Heart right ventricle (tissue), 16 donors: ENCODE results near the gene HACL1. TPM values are rescaled to one million over a fixed set of nuclear protein-coding genes. Genes with fewer than 3 reads are reported as not detected.
A peak's percentile ranks its signal among the peaks of the same experiment; 100 is the strongest.
"Not testable (repeated sequence)": the region's sequence is repeated elsewhere in the genome, so short reads cannot be mapped to it uniquely, and the experiment has no call there.

ENCODE experiments used
- ATAC-seq, 8 donors: fragments of 200-7000 bp; cut with Tn5 transposase; one replicate each; pipeline ENCODE4 v1.9.1; 2020; ENCODE audit warnings: mild to moderate bottlenecking in 8 of 8, moderate library complexity in 8 of 8, moderate number of reproducible peaks in 1 of 8
- DNase-seq, 2 donors: peaks; one replicate each; pipeline ENCODE4 v3.0.0-alpha.2; 2020
- H3K27ac ChIP-seq, 10 donors: fragments of 200-600 bp; sonication (generic) in 2 of 10; one replicate each; pipeline versions ENCODE4 v1.5.0 to v1.8.0; 2020 to 2022; ENCODE audit warnings: mild to moderate bottlenecking in 3 of 10
- H3K27me3 ChIP-seq, 7 donors: fragments of 200-600 bp; one replicate each; pipeline ENCODE4 v1.8.0; 2021 to 2022; ENCODE audit warnings: mild to moderate bottlenecking in 2 of 7
- H3K36me3 ChIP-seq, 9 donors: fragments of 200-600 bp; sonication (generic) in 1 of 9; one replicate each; pipeline versions ENCODE4 v1.5.0 to v1.8.0; 2020 to 2022; ENCODE audit warnings: mild to moderate bottlenecking in 2 of 9
- H3K4me1 ChIP-seq, 9 donors: fragments of 200-600 bp; sonication (generic) in 1 of 9; one replicate each; pipeline versions ENCODE4 v1.5.0 to v1.8.0; 2020 to 2022; ENCODE audit warnings: mild to moderate bottlenecking in 4 of 9
- H3K4me3 ChIP-seq, 10 donors: fragments of 200-600 bp; sonication (generic) in 2 of 10; one replicate each; pipeline versions ENCODE4 v1.5.0 to v1.8.0; 2020 to 2022; ENCODE audit warnings: mild to moderate bottlenecking in 7 of 10, moderate library complexity in 2 of 10
- H3K9me3 ChIP-seq, 11 donors: fragments of 200-600 bp in 10 of 11; sonication (generic) in 2 of 11; one replicate each; pipeline versions ENCODE4 v1.5.0 to v1.8.0; 2013 to 2022; ENCODE audit warnings: mild to moderate bottlenecking in 2 of 11, control low read depth in 1 of 11, moderate library complexity in 1 of 11
- WGBS, 2 donors: extraction: QIAGEN DNeasy Blood & Tissue Kit; methylation state at CpG; one replicate each; pipeline ENCODE4 v1.1.7; 2013; ENCODE audit warnings: inconsistent platforms in 1 of 2; 5-methylcytosine and 5-hydroxymethylcytosine counted together
- intact Hi-C, 10 donors: fragments of 100-400 bp; cut with DNase I; formaldehyde crosslinking; loops; one replicate each; pipeline versions ENCODE4 v1.11.1 to v1.14.2; 2022
- polyA plus RNA-seq, 2 donors: library from polyadenylated mRNA; stranded (reverse); fragments of 200-250 nt; gene quantifications; one replicate each; pipeline ENCODE4 v1.2.3, GENCODE V29; 2013
- total RNA-seq, 10 donors: library from RNA; stranded (reverse); fragmentation: NEBNext Ultra II Directional in 3 of 10; extraction: Animal tissue kit (Norgen Biotek cat#: 25700) in 3 of 10; gene quantifications; one replicate each; pipeline versions ENCODE4 v1.2.1 to v1.2.4, GENCODE V29; 2021 to 2023
- TF ChIP-seq, protein P1 (sequence below), 9 donors: fragments of 200-600 bp; sonication (generic) in 2 of 9; IDR thresholded peaks; one replicate each; pipeline versions ENCODE4 v1.5.0 to v1.8.0; 2021 to 2022; ENCODE audit warnings: antibody characterized with exemption in 9 of 9, mild to moderate bottlenecking in 5 of 9, moderate library complexity in 1 of 9
- donor health status: Arrhythmogenic right ventricular cardiomyopathy.
- donor health status: ischemic (EF 13 %, LVEDD 7.1; RV severe dilation, severe dysfunction).
- donor health status: healthy with polysubstance abuse.
- donor health status: DM: no; HTN: yes; CAD: no.
- donor health status: DM: no; HTN: no; CAD: no.
- donor health status: ischemic (EF 25% LVEDD 6.9; RV normal size, moderate dysfunction).
- donor health status: ischemic (EF 25% LVEDD 5.7; RV mildly dilated, moderate dysfunction).
- donor health status: healthy.
- donor health status: DM: yes; HTN: yes; CAD: no.
- donor health status: Ischemic cardiomyopathy.
- donor health status: ischemic (EF 35%, LVEDD 5.7; RV mildly dilated, moderate dysfunction).
- donor health status: nonischemic (EF 11% LVEDD 7.7; RV severe dilation, severe dysfunction).
- donor health status: DM: yes; HTN: yes; CAD: no.
- donor health status: PGD.
- donor health status: ischemic (EF 29% LVEDD 5.4; RV normal size, mild dysfunction).
- donor health status: nonischemic (EF 23%, LVEDD 6.1; RV moderate dilation, normal function).

HACL1 gene
- total and polyA plus RNA-seq, 12 donors: 7.5 to 20.5 (median 13.5) TPM

DNA sequence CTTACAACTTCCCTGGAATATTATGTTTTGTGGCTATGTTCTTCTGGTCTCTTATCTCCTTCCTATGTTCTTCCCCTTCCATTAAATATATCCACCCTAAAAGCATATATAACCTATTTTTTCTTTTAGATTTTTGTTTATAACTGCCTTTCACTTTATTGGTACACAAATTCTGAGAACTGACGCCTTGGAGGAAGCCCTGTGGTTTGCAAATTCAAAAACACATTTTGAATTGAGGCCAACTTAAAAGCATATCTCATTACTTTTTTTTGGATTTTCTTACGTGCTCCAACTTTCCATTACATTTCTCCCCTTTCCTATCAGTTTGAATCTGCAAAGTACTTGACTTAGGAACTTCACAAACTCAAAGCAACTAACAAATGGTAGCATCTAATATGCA, 64.5 kb downstream of the HACL1 start:
- DNase-seq (no peak), ATAC-seq (no peak)
- intact Hi-C loops: no loop called here
- WGBS, 2 donors: 63 to 69% methylated on average over 2 of the region's 2 CpGs
- Histone ChIP-seq H3K36me3 (no peaks in the 10 kb centered on the region), H3K4me1 (no peaks in the 10 kb centered on the region), H3K9me3 (no peaks in the 10 kb centered on the region), H3K27me3 (no peaks in the 10 kb centered on the region), H3K27ac (peak overlapping the region in 1 of 10 donors; percentile 54), H3K4me3 (no peak overlapping the region)
- TF ChIP-seq, protein P1, sequence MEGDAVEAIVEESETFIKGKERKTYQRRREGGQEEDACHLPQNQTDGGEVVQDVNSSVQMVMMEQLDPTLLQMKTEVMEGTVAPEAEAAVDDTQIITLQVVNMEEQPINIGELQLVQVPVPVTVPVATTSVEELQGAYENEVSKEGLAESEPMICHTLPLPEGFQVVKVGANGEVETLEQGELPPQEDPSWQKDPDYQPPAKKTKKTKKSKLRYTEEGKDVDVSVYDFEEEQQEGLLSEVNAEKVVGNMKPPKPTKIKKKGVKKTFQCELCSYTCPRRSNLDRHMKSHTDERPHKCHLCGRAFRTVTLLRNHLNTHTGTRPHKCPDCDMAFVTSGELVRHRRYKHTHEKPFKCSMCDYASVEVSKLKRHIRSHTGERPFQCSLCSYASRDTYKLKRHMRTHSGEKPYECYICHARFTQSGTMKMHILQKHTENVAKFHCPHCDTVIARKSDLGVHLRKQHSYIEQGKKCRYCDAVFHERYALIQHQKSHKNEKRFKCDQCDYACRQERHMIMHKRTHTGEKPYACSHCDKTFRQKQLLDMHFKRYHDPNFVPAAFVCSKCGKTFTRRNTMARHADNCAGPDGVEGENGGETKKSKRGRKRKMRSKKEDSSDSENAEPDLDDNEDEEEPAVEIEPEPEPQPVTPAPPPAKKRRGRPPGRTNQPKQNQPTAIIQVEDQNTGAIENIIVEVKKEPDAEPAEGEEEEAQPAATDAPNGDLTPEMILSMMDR (IDR thresholded peaks at IDR 0.05): no peak

DNA sequence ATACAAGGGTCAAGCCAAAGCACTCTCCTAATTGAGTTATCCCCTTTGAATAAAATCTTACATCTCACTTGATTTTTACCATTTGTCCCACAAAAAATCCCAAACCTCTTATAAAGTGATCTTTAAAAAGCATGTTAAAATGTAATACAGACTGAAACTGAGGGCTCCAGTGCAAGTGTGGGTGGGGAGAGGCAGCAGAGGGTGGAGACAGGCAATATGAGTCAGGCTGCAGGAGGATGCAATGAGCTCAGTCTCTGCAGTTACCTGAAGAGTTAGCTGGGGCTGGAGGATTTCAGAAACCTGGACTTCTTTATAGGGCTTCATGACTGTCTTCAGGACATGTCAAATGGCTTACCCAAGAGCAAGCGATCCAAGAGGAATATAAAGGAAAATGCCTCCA, 65.6 kb downstream of the HACL1 start:
- DNase-seq (no peak), ATAC-seq (no peak)
- Histone ChIP-seq H3K27ac (peak overlapping the region in 1 of 10 donors; percentile 54), H3K27me3 (no peaks in the 10 kb centered on the region), H3K4me3 (no peak overlapping the region), H3K36me3 (no peaks in the 10 kb centered on the region), H3K9me3 (no peaks in the 10 kb centered on the region), H3K4me1 (no peaks in the 10 kb centered on the region)
- TF ChIP-seq, protein P1 (IDR thresholded peaks at IDR 0.05): no peak
- WGBS, 2 donors: 98 to 100% methylated on average over 1 of the region's 1 CpG
- intact Hi-C loops: no loop called here

DNA sequence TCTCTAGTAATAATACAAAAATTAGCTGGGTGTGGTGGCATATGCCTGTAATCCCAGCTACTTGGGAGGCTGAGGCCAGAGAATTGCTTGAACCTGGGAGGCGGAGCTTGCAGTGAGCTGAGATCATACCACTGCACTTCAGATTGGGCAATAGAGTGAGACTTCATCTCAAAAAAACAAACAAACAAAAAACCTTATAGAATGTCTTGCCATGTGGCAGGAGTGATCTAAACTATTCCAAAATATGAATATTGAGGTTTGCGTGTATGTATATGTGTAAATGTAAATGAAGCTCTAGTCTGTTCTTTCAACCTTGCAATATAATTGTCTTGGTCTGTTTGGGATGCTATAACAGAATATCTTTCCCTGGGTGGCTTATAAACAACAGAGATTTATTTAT, 68.8 kb downstream of the HACL1 start:
- H3K27ac ChIP-seq, H3K9me3 ChIP-seq, ATAC-seq, H3K36me3 ChIP-seq, H3K4me1 ChIP-seq, H3K4me3 ChIP-seq, H3K27me3 ChIP-seq, intact Hi-C loops, DNase-seq: not testable (repeated sequence)
- 98 to 100% methylated on average over 2 of the region's 2 CpGs for WGBS, 2 donors

DNA sequence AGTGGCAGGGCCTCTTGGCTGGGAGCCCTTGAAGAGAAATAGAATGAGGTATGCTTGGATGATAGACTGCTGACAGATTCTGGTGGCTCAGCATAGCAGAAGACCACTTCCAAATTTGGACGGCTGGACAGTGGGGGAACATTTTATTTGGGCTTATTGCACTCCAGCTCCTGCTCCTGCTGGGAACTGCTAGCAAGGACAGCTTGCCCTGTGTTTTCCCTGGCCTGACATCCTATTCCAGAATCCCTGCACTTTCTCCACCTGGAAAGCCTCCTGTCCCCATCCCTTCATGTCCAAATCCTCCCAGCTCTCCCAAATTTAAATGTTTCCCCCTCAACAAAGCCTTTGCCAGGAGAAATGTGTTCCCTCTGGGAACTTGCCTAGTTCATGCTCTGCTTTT, 70.0 kb downstream of the HACL1 start:
- 69 to 87% methylated on average over 1 of the region's 1 CpG for WGBS, 2 donors
- TF ChIP-seq, protein P1 (IDR thresholded peaks at IDR 0.05): no peak
- peaks cover 0 to 11% (median 5%) of the 10 kb centered on the region in 9 donors for H3K4me1 ChIP-seq
- no peak overlapping the region for H3K4me3 ChIP-seq
- DNase-seq: no peak
- ATAC-seq: peak in 1 of 8 donors; percentile 22
- no peaks in the 10 kb centered on the region for H3K36me3 ChIP-seq
- H3K27ac ChIP-seq: no peak overlapping the region
- intact Hi-C loops: no loop called here
- H3K27me3 ChIP-seq: no peaks in the 10 kb centered on the region
- H3K9me3 ChIP-seq: no peaks in the 10 kb centered on the region

DNA sequence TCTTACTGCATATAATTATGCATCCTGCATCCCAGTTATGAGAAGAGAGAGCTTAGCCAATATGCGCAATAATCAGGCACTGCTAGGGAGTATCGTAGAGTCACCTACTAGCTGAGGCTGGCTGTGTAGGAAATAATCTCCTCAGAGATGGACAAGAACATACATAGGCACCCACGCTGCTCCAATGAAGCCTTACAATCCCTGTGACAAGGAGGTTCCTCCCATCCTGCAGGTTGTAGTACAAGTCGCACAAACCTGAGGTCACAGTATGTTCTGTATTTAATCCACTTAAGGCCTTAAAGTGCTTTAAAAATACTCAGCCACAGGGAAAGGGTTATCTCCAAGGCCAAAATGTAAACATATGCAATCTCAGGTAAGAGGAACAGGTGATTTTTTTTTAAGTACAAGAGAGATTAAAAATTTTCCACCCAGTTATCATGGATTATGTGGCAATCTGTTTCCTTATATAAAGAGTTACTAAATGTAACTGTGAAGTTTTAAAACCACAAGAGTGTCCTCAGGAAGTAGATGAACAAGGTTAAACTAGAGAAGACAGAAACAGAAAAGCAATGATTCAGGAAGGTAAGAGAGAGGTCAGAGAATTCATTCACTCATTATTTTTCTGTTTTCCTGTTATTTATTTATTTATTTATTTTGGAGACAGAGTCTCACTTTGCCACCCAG, 72.4 kb downstream of the HACL1 start:
- 87 to 95% methylated on average over 4 of the region's 4 CpGs for WGBS, 2 donors
- Histone ChIP-seq H3K36me3 (no peaks in the 10 kb centered on the region), H3K9me3 (no peaks in the 10 kb centered on the region), H3K27me3 (no peaks in the 10 kb centered on the region), H3K4me3 (no peak overlapping the region), H3K4me1 (peaks cover 0 to 18% (median 5%) of the 10 kb centered on the region in 9 donors), H3K27ac (no peak overlapping the region)
- ATAC-seq (no peak), DNase-seq (no peak)
- TF ChIP-seq, protein P1 (IDR thresholded peaks at IDR 0.05): no peak
- intact Hi-C loops: no loop called here
